HEK293 (cell line): ENCODE data around the gene RNASET2.

Source experiments
- CTCF ChIA-PET: fragments of 350-600 bp; formaldehyde crosslinking; extraction: SDS; loops from one replicate; lab custom pipeline; 2021; ENCODE audit warnings: antibody characterized with exemption; lab: Yijun Ruan, JAX
- POLR2A ChIA-PET: fragments of 300-600 bp; formaldehyde crosslinking; extraction: SDS; loops from one replicate; lab custom pipeline; 2020; ENCODE audit warnings: antibody characterized with exemption, inconsistent platforms; lab: Yijun Ruan, JAX
- H3K27ac ChIP-seq: fragments of 200-500 bp; sonication (Bioruptor generic); 2 replicates; pipeline ENCODE4 v1.5.1; 2014; ENCODE audit warnings: low read depth, low read length, control low read depth, inconsistent platforms; ENCODE audit errors: extremely low read depth
- H3K36me3 ChIP-seq, 2 experiments: fragments of 200-500 bp in 1 of 2; sonication (Bioruptor generic) in 1 of 2; 1 replicate in 1 of 2; 2 replicates in 1 of 2; pipeline ENCODE4 v1.5.1; 2014 to 2017; ENCODE audit warnings: inconsistent platforms in 2 of 2, low read length in 2 of 2; ENCODE audit not compliant: control insufficient read depth in 2 of 2, insufficient read depth in 1 of 2
- H3K4me1 ChIP-seq: fragments of 200-500 bp; sonication (Bioruptor generic); 2 replicates; pipeline ENCODE4 v1.5.1; 2014; ENCODE audit warnings: mild to moderate bottlenecking, low read length, inconsistent platforms; ENCODE audit not compliant: control insufficient read depth, insufficient read depth
- H3K4me3 ChIP-seq: 2 replicates; pipeline ENCODE4 v1.5.1; 2011; ENCODE audit warnings: low read depth, mild to moderate bottlenecking, control low read depth, low read length, moderate library complexity
- H3K9me3 ChIP-seq: fragments of 200-500 bp; sonication (Bioruptor generic); 2 replicates; pipeline ENCODE4 v1.5.1; 2014; ENCODE audit warnings: low read depth, low read length, inconsistent platforms; ENCODE audit not compliant: control insufficient read depth, insufficient read depth
- GLIS2 ChIP-seq: fragments of 450-650 bp; formaldehyde crosslinking; IDR thresholded peaks from 2 replicates; pipeline ENCODE4 v1.5.1; 2016; ENCODE audit warnings: missing biosample characterization, missing genetic modification characterization
- HIC1 ChIP-seq: fragments of 450-650 bp; formaldehyde crosslinking; IDR thresholded peaks from 2 replicates; pipeline ENCODE4 v1.5.1; 2016; ENCODE audit warnings: missing biosample characterization, missing genetic modification characterization
- KLF9 ChIP-seq: fragments of 450-650 bp; formaldehyde crosslinking; IDR thresholded peaks from 2 replicates; pipeline ENCODE4 v1.5.1; 2016; ENCODE audit warnings: missing biosample characterization, missing genetic modification characterization, low read depth
- PRDM4 ChIP-seq: fragments of 450-650 bp; formaldehyde crosslinking; IDR thresholded peaks from 2 replicates; pipeline ENCODE4 v1.5.1; 2017; ENCODE audit warnings: missing biosample characterization, missing genetic modification characterization
- RBAK ChIP-seq: fragments of 450-650 bp; formaldehyde crosslinking; IDR thresholded peaks from 2 replicates; pipeline ENCODE4 v1.5.1; 2016; ENCODE audit warnings: missing biosample characterization, missing genetic modification characterization
- SCRT2 ChIP-seq: fragments of 450-650 bp; formaldehyde crosslinking; IDR thresholded peaks from 2 replicates; pipeline ENCODE4 v1.5.1; 2016; ENCODE audit warnings: missing biosample characterization, missing genetic modification characterization
- WT1 ChIP-seq: fragments of 450-650 bp; formaldehyde crosslinking; IDR thresholded peaks from 2 replicates; pipeline ENCODE4 v1.5.1; 2016; ENCODE audit warnings: missing biosample characterization, missing genetic modification characterization
- ZBTB20 ChIP-seq: fragments of 450-650 bp; formaldehyde crosslinking; IDR thresholded peaks from 2 replicates; pipeline ENCODE4 v1.5.1; 2016; ENCODE audit warnings: missing biosample characterization, missing genetic modification characterization
- ZBTB48 ChIP-seq: fragments of 450-650 bp; formaldehyde crosslinking; IDR thresholded peaks from 2 replicates; pipeline ENCODE4 v1.5.1; 2016; ENCODE audit warnings: missing biosample characterization, missing genetic modification characterization
- ZNF112 ChIP-seq: fragments of 450-650 bp; formaldehyde crosslinking; IDR thresholded peaks from 2 replicates; pipeline ENCODE4 v1.5.0; 2017; ENCODE audit warnings: missing biosample characterization, missing genetic modification characterization
- ZNF138 ChIP-seq: fragments of 450-650 bp; formaldehyde crosslinking; IDR thresholded peaks from 2 replicates; pipeline ENCODE4 v1.5.1; 2016; ENCODE audit warnings: missing biosample characterization, missing genetic modification characterization, borderline replicate concordance
- ZNF169 ChIP-seq: fragments of 450-650 bp; formaldehyde crosslinking; IDR thresholded peaks from 2 replicates; pipeline ENCODE4 v1.5.1; 2016; ENCODE audit warnings: missing biosample characterization, missing genetic modification characterization
- ZNF19 ChIP-seq: fragments of 450-650 bp; formaldehyde crosslinking; IDR thresholded peaks from 2 replicates; pipeline ENCODE4; 2016; ENCODE audit warnings: missing biosample characterization, missing genetic modification characterization, low read depth
- ZNF239 ChIP-seq: fragments of 450-650 bp; formaldehyde crosslinking; IDR thresholded peaks from 2 replicates; pipeline ENCODE4 v1.5.1; 2016; ENCODE audit warnings: missing biosample characterization, missing genetic modification characterization
- ZNF274 ChIP-seq, 2 experiments: fragments of 200-500 bp in 1 of 2; fragments of 450-650 bp in 1 of 2; sonication (Bioruptor generic) in 1 of 2; formaldehyde crosslinking in 1 of 2; IDR thresholded peaks; 2 replicates each; pipeline versions ENCODE4 v1.5.1 to v1.6.1; 2014 to 2016; ENCODE audit warnings: borderline replicate concordance in 1 of 2, inconsistent platforms in 1 of 2, low read length in 1 of 2, missing biosample characterization in 1 of 2, missing genetic modification characterization in 1 of 2
- ZNF311 ChIP-seq: fragments of 450-650 bp; formaldehyde crosslinking; IDR thresholded peaks from 2 replicates; pipeline ENCODE4 v1.5.1; 2017; ENCODE audit warnings: missing biosample characterization, missing genetic modification characterization, borderline replicate concordance
- ZNF404 ChIP-seq: fragments of 450-650 bp; formaldehyde crosslinking; IDR thresholded peaks from 2 replicates; pipeline ENCODE4 v1.5.1; 2017; ENCODE audit warnings: missing biosample characterization, missing genetic modification characterization
- ZNF544 ChIP-seq: fragments of 450-650 bp; formaldehyde crosslinking; IDR thresholded peaks from 2 replicates; pipeline ENCODE4 v1.5.0; 2017; ENCODE audit warnings: missing biosample characterization, missing genetic modification characterization
- ZNF580 ChIP-seq: fragments of 450-650 bp; formaldehyde crosslinking; IDR thresholded peaks from 2 replicates; pipeline ENCODE4 v1.5.1; 2016; ENCODE audit warnings: missing biosample characterization, missing genetic modification characterization
- ZNF639 ChIP-seq: fragments of 450-650 bp; formaldehyde crosslinking; IDR thresholded peaks from 2 replicates; pipeline ENCODE4 v1.5.1; 2016; ENCODE audit warnings: missing biosample characterization, missing genetic modification characterization
- ZSCAN4 ChIP-seq: fragments of 450-650 bp; formaldehyde crosslinking; IDR thresholded peaks from 2 replicates; pipeline ENCODE4 v1.5.1; 2017; ENCODE audit warnings: missing biosample characterization, missing genetic modification characterization

The RNASET2 gene

GRCh38 chr6:166932116-166932515, 24.2 kb downstream of the RNASET2 start (continued):
- TF ChIP-seq ZNF274 (IDR thresholded peaks at IDR 0.05; ENCODE audit: low read length) = no peak
- TF ChIP-seq ZNF274 (tag by site-specific recombination; IDR thresholded peaks at IDR 0.05; ENCODE audit: borderline replicate concordance) = no peak
- TF ChIP-seq ZBTB20 (tag by site-specific recombination) = no peak
- TF ChIP-seq, all 188 proteins: peak for 0

- no peaks in the 10 kb centered on the region for H3K4me1 ChIP-seq
- TF ChIP-seq WT1 (tag by site-specific recombination) = no peak
- TF ChIP-seq HIC1 = no peak
- no peak for TF ChIP-seq GLIS2
- no peaks in the 10 kb centered on the region for H3K9me3 ChIP-seq
- POLR2A ChIA-PET = no interaction called here
- CTCF ChIA-PET = interaction anchor here (0.8 to 1.9 kb wide), 2 partner anchors 19 to 22 kb away, joined by 4 to 5 read pairs; no protein-coding TSS in a partner anchor
- H3K27ac ChIP-seq = no peak overlapping the region
- H3K4me3 ChIP-seq = no peak overlapping the region
- peaks cover 0 to 38% of the 10 kb centered on the region in 2 experiments; a peak in 2 of 3 replicates for H3K36me3 ChIP-seq
These were observed 24.9 kb downstream of the RNASET2 start for GRCh38 chr6:166931426-166931970.

GRCh38 chr6:166930354-166930891, 25.9 kb downstream of the RNASET2 start:
- peaks cover 0 to 38% of the 10 kb centered on the region in 2 experiments; a peak in 2 of 3 replicates for H3K36me3 ChIP-seq
- CTCF ChIA-PET = no interaction called here
- no peak overlapping the region for H3K4me3 ChIP-seq
- H3K27ac ChIP-seq = no peak overlapping the region
- no peak for TF ChIP-seq ZNF404 (tag by site-specific recombination)
- TF ChIP-seq ZSCAN4 (tag by site-specific recombination) = peak; percentile 71; the same call in 1 of the 2 replicates
- H3K4me1 ChIP-seq = no peaks in the 10 kb centered on the region
- POLR2A ChIA-PET = no interaction called here
- H3K9me3 ChIP-seq = no peaks in the 10 kb centered on the region

GRCh38 chr6:166929542-166930189, 26.7 kb downstream of the RNASET2 start:
- no peak overlapping the region for H3K4me3 ChIP-seq
- no peaks in the 10 kb centered on the region for H3K4me1 ChIP-seq
- ChIA-PET POLR2A (no interaction called here), CTCF (no interaction called here)
- H3K27ac ChIP-seq = no peak overlapping the region
- no peaks in the 10 kb centered on the region for H3K9me3 ChIP-seq
- peaks cover 0 to 34% of the 10 kb centered on the region in 2 experiments; a peak in 1 of 3 replicates for H3K36me3 ChIP-seq
- TF ChIP-seq KLF9 (tag by site-specific recombination) = no peak
- TF ChIP-seq SCRT2 (tag by site-specific recombination) = no peak
- no peak for TF ChIP-seq ZNF580 (tag by site-specific recombination)
- no peak for TF ChIP-seq ZNF169 (tag by site-specific recombination)
- no peak for TF ChIP-seq ZNF138 (tag by site-specific recombination)
- TF ChIP-seq PRDM4 (tag by site-specific recombination) = no peak
- no peak for TF ChIP-seq RBAK (tag by site-specific recombination)
- TF ChIP-seq ZNF19 (tag by site-specific recombination) = no peak
- TF ChIP-seq ZBTB48 (tag by site-specific recombination) = no peak
- no peak for TF ChIP-seq ZNF311 (tag by site-specific recombination)
- no peak for TF ChIP-seq ZBTB20 (tag by site-specific recombination)
- TF ChIP-seq ZNF544 = no peak
- no peak for TF ChIP-seq ZNF239
- TF ChIP-seq ZNF112 (tag by site-specific recombination) = no peak
- TF ChIP-seq ZNF639 (tag by site-specific recombination) = no peak
